ENCODE measurements around the gene GASK1B.

GASK1B gene

GRCh38 chr4:158182736-158183135 lies 9.9 kb upstream of the GASK1B start:
- no peak for DNase-seq

DNA sequence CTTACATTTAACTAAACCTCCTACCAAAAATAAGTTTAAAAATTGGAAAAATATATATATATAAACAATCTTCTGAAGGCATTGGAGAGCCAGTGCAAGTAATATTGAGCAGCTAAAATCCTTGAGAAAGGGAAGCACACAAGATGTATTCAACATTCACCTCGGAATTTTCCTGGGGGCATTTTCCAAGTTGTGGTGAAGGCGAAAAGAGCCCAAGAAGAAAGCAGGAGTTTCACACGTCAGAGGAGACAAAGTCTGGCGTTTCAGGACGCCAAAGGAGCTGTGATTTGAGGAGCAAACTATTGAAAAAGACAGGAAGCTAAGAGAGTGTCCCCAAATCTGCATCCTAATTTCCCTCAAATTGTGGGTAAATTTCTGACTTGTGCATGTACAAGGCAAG lies 9.1 kb upstream of the GASK1B start:
- no peak for DNase-seq

DNA sequence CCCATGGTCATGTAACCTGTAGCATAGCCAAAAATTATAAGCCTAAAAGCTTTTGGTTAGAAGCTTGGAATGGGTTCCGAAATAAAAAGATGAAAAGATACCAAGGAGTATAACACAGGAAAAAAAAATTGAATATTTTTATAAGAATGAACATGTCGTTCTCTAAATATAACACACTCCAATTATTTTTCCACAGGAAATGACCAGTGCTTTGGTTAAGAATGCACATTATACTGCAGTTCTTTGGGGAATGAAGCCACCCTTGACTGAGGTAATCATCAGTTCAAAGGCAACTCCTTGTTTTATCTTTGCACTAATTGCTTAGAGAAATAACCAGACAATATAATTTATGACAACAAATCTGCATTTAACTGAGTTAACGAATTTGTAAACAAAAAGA lies 6.6 kb upstream of the GASK1B start:
- no peak for DNase-seq

GRCh38 chr4:158176776-158177175 lies 4.0 kb upstream of the GASK1B start:
- DNase-seq: no peak

- no peak for DNase-seq
These were observed 3.3 kb upstream of the GASK1B start for GRCh38 chr4:158176108-158176507.

GRCh38 chr4:158170691-158171561 lies 1.9 kb downstream of the GASK1B start:
- no peak for DNase-seq

- DNase-seq: no peak
These were observed 2.7 kb downstream of the GASK1B start for GRCh38 chr4:158169931-158170690.

DNA sequence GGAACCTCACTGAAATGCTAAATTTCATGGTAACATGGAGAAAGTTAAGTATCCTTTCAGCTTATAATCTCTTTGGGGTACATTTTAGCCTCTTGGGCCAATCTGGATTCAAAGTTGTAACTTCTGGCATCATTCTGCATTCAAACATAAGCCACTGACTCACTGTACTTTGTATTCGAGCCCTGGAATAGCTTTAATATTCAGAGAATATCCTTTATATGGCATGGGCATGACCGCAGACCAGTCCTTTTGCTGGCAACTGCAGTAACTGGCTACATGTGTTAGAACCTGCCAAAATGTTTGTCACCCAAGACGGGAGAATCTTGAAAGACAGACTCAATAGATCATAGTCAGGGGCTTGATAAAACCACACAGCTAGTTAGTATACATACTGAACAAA lies 3.3 kb downstream of the GASK1B start:
- no peak for DNase-seq

DNA sequence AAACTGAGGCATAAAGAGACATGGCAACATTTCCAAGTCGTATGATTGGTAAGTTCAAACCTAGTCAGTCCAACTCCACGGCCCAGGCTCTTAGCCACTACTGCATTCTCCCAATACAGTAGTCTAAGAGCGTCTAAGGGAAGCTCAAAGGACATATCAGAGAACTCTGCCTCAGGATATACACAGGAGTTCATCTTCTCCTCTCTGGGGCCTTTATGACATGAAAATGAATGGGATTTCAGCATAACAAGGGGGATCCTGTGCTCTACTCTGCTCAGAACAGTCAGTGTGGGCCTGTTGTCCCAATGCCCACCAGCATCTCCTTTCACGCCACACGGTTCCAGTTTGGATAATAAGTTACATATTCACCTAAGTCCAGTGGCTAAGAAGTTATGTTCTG lies 4.2 kb downstream of the GASK1B start:
- no peak for DNase-seq

DNA sequence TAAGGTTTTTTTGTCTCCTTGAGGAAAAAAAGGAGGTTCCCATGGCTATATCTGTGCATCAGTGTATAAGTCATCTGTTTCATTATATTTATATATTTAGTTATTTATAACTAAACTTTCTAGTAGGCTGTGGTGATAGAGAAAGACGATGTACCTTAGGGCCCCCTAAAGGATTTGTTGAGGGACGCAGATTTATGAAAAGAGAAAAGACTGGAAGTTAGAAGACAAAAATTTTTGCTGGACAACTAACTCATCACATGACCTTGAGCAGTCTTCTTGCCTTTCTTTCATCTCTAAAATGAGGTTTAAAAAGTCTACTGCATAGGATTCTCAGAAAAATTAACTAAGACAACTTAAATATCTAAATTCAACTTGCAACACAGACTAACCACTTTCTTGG lies 6.1 kb downstream of the GASK1B start:
- no peak for DNase-seq

DNA sequence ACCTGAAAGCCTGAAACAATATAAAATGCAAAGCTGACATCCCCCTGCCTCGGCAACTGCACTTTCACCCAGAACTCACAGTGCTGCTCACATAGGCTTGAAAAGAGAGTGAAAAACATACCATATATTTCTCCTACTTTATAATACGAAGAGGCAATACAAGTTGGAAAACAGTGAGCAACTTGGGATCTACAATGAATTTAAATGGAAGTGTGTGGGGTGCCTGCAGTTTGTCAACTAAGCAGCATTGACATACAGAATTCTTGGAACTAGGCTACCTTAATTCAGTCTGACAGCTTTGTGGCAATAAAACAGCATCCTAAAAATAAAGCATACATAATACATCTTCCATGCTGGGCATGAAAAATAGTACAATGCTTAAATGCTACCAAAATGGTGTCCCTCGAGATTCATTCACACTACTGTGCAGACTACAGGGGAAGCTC lies 8.0 kb downstream of the GASK1B start:
- DNase-seq: no peak

DNA sequence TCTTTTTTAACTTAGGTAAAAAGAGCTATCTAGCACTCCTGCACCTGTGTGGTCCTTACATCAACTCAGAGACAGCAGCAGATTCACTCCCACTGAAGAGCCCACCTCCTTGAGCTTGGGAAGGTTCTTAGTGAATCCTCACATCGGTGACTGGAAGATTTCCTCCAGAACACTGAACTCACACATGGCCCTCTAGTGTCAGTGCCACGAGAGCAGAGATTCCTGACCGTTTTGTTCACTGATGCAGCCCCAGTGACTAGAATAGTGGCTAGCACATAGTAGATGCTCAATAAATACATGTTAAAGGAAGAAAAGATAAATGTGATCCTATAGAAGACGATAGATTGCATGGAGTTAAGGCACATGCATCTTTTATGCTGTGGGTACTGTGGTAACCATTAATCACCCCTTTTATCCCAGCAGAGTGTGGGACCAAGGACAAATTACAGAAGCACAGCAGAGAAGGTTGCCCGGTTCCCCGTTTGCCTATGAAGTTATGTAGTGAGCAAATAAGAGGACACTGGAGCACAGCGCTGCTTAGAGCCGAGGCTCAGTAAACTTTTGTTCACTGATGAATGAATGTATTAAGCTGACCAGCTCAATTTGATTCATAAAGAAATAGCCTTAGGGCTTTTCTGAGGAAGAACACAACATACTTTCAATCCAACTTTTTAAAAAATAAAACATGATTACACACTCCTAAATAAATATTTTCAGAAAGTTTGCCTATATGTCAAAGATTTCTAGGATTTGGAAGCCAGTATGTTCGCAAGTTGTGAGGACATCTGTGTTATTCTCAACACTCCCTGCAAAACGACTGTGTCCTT lies 8.7 kb downstream of the GASK1B start:
- no peak for DNase-seq

DNA sequence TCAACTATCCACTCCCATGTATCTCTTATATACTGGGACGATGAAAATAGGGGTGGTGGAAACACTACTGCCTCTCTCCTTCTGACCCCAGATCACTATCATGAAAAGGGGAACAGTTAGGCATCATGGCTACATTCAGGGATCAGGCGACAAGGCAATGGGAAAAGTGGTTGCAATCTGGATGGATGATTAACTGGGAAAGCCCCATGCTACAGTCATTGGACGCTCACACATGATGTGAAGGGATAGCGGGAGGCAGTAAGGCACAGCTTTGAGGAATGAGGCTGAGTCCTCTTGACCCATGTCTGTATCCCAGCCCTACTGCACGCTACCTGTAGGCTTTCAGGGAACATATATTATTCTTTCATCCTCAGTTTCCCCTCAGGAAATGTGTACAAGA lies 10.2 kb downstream of the GASK1B start:
- no peak for DNase-seq

GRCh38 chr4:158161551-158162354 lies 11.1 kb downstream of the GASK1B start:
- no peak for DNase-seq

GRCh38 chr4:158159718-158160094 lies 13.1 kb downstream of the GASK1B start:
- no peak for DNase-seq

DNA sequence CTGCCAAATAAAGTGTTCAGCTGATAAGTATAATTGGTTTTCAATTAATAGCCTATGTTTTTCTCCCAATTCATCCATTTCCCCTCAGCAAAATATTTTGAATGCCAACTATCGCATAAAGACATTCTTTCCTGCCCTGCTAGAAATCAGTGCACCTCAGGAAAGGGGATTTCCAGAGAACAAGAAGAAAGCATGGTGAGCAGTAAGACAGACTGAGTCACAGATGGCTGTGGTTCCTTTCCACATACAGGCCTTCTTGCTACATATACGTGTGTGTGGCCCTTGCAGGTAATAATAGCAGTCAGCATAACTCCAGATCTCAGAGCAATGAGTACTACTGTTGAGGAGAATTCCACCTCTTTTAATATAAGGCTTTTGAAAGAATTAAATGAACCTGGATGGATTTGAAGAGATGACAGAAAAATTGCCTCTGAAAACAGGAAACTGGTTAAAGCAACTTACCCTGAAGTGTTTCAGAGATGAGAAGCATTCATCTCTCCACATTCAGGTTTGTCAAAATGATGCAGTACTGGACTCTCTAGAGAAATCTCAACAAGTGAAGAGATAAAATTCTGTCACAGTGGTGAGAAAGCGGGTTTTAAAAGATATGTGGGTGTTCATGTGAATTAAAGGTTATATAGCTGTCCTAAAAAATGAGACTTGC lies 13.6 kb downstream of the GASK1B start:
- no peak for DNase-seq

DNA sequence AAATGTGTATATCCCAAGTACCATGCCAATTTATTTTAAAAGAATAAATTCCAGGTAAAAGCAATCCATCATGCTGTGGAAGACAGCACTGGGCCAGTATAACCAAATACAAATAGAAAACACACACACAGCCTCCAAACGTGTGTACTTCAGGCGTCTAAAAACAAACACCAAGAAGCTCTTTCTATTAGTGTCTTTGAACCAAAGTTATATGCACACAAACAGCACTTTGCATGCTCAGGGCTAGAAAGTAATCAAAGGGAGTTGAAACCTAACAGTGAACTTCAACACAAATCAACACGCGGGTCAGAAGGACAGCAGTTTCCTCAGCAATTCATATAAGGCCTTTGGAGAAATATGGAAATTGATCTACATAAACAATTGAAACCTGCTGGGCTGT lies 15.4 kb downstream of the GASK1B start:
- no peak for DNase-seq

DNA sequence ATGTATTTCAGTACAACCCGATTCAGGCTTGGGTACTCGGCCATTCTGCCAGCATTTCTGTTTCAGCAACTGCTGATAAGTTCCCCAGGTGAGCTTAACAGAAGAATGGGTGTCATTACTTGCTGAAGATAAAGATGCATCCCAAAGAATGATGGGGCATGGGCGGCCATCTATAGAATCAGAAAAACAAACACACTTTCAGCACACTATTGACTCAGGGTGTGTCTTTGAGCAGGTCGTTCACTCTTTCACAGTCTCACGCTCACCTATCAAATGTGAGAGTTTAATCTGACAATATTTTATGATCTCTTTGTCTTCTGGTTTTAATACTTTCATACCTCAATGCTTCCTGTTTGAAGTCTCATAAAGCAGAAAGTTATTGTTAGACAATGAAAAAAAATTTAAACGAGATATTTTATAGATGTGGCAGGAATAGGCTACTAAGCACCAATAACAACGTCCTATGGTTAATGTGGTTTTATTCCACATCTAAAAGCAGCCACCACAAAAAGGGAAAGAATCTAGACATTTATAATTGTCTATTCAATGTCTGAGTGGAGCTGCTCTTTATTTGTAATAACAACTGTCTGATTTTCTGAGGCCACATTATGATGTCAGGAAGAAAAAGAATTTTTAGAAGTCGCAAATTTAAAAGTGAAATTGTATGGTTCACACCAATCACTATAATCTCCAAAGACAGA lies 17.0 kb downstream of the GASK1B start:
- DNase-seq: no peak

DNA sequence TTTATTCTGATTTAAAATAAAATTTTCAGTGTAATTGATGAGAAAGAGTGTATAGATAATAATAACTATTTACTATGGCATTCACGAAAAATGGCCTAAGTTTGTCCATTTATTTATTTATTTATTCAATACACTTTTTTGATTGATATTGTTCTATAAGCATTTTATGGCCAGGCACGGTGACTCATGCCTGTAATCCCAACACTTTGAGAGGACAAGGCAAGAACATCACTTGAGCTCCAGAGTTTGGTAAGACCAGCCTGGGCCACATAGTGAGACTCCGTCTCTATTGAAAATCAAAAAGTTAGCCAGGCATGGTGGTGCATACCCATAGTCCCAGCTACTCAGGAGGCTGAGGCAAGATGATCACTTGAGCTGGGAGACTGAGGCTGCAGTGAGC lies 25.7 kb downstream of the GASK1B start:
- no peak for DNase-seq

DNA sequence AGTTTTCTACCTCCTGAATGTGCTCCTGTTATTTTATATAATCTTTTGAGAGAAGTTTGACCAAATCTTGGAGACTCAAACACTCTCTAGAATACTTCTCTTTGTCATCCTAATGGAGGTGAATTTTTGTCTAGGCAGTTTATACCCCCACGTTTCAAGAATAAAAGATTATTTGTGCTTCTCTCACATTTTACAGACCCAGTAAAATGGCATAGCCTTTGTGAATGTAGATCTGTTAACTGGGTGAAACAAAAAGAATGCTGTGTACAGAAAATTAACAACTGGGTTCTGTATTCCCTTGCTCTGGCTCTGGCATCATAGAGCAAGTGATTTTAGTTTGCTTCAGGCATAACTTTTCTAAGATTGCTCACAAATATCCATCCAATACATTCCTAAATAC lies 26.1 kb downstream of the GASK1B start:
- no peak for DNase-seq

DNA sequence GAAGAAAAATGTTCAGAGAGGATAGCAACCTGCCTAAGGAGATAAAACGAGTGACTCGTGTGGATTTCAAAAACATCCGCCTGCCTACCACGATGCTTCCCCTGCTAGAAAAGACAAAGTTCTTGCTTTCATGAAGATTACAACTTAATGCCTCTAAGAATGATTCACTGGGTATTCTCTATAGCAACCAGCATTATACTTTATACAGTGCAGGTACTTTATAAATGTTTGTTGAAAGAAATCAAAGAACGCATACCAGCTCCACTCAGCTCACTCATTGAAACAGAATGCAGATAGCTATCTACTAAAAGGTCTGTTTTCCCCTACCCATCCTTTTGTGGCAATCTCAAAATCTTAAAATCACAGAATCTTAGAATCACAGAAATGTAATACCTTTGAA lies 33.7 kb downstream of the GASK1B start:
- DNase-seq: no peak

All from activated CD4-positive, alpha-beta T cell treated with anti-CD3 and anti-CD28 coated beads for 4 hours (primary cell).